Ramos (cell line): ENCODE results near the gene CCM2.

Source experiments
- in situ Hi-C: fragments of 300-500 bp; cut with MboI; formaldehyde crosslinking; loops from one replicate; pipeline ENCODE4 v1.14.3; 2022; ENCODE audit warnings: low sequenced_read_pairs; ENCODE audit not compliant: unreplicated experiment

CCM2 gene

DNA sequence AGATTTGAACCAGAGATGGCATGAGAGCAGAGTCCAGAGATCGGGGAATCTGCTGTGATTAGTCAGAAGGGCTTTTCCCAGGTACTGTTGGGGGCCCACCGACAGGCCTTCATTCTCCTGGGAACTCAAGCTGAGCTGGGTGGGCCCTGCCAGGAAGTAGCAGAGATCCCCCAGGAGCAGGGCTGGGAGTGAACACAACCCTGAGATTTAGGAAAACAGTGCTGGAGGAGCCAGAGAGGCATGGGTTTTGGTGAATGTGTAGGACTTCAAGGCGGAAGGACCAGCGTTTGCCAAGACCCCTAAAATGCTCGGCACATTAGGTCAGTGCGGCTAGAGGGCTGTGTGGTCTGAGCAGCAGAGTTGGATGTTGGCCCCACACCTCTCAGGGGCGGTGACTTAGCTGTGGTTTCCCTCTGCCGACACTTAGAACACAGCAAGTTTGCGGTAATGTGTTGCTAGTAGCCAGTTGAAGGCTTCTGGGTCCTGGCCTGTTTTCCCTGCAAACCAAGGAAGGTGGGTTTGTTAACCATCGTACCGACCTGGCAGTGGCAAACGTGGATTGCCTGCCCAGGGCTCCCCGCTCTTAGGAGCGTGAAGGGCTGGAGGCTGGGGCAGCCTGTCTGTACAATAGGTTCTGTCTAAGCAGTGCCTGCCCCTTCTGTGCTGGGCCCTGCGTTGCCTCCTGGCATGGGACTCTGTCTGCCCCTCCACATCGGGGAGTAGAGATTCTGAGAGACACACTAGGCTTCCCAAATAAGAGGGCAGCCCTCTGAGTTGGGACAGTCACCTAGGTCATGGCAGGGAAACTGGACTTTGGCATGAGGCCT lies 74.7 kb downstream of the CCM2 start:
- in situ Hi-C loops: no loop called here

DNA sequence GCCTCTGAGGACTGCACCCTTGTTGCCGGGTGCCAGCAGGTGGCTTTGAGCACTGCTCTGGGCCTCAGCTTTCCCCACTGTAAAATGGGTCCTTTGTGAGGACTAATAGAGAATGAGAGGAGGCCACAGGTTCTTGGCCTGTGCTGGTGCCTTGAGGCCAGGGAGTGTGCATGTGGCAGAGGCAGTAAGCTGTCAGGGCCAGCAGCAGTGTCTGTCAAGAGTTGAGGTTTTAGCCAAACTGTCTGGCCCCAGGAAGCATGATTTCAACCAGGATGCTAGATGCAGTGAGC lies 75.3 kb downstream of the CCM2 start:
- in situ Hi-C loops: no loop called here

DNA sequence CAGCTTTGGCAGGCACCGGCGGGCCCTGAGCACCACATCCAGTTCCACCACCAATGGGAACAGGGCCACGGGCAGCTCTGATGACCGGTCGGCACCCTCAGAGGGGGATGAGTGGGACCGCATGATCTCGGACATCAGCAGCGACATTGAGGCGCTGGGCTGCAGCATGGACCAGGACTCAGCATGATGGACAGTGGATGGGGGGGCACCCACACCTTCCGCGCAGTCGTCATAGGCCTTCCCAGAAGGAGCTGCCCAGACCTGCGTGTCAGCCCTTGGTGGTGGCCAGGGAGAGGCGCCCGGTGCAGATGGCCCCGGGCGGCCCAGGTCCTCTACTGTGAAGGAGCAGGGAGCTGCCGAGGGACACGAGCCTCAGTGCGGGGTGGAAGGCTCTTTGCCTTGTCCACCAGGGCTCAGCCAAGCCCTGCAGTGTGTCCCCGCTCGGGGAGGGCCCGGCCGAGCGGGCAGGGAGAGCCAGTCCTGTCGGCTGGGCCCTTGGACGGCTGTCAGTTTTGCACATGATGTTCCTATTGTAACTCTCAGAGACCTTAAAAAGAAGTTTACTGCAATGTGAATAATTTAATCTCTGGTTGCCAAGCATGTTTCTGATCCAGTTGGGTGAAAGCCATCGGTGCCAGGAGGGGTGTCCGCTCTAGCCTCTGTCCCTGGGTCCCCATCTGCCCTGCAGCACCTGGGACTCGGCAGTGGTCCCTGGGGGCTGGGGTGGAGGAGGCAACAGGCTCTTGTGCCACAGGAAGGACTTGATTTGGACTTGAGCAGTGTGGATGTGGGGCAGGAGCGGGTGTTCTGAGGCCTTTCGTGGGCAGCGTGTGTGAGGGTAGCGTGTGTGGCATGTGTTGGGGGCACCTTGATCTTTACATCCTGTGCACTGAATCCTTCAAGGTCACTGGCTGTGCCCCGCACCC lies 76.1 kb downstream of the CCM2 start:
- in situ Hi-C loops: no loop called here

GRCh38 chr7:45076946-45077345 lies 76.9 kb downstream of the CCM2 start:
- in situ Hi-C loops: no loop called here

DNA sequence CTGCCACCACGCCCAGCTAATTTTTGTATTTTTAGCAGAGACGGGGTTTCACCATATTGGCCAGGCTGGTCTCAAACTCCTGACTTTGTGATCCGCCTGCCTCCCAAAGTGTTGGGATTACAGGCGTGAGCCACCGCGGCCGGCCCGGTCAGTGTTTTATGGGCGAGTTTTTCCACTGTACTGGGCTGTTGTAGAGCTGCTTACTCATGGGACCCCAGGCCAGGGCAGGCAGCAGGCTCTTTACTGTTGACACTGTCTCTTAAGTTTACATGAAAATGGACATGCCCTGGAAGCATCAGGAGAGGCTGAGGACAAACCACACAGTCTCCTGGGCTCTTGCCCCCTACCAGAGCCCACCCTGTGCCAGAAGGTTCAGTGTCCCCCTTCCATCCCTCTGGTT lies 77.6 kb downstream of the CCM2 start:
- in situ Hi-C loops: no loop called here

GRCh38 chr7:45078125-45078681 lies 78.2 kb downstream of the CCM2 start:
- in situ Hi-C loops: no loop called here

DNA sequence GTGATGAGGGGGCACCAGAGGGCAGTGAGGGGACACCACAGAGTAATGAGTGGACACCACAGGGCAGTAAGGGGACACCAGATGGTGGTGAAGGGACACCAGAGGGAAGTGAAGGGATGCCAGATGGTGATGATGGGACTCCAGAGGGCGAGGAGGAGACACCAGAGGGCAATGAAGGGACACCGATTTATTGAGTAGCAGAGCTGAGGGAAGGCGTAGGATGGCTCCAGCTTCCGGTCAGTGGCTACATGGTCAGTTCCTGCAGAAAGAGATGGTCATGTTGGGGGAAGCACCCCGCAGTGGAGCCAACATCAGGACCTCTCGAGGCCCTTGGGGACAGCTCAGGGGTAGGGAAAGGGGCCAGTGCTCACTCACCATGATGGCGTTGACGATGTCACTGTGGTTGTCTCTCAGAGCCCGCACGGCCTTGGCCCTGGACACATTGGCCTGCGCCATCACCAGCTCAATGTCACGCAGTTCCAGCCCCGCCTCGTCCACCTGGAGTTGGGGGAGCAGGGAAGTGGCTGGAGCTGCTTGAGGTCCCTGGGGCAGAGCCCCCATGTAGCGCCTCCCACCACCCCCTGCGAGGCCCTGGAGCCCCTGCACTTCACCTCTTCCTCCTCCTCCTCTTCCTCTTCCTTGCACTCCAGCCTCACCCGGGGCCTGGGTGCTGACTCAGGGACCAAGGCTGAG lies 80.4 kb downstream of the CCM2 start:
- in situ Hi-C loops: no loop called here

DNA sequence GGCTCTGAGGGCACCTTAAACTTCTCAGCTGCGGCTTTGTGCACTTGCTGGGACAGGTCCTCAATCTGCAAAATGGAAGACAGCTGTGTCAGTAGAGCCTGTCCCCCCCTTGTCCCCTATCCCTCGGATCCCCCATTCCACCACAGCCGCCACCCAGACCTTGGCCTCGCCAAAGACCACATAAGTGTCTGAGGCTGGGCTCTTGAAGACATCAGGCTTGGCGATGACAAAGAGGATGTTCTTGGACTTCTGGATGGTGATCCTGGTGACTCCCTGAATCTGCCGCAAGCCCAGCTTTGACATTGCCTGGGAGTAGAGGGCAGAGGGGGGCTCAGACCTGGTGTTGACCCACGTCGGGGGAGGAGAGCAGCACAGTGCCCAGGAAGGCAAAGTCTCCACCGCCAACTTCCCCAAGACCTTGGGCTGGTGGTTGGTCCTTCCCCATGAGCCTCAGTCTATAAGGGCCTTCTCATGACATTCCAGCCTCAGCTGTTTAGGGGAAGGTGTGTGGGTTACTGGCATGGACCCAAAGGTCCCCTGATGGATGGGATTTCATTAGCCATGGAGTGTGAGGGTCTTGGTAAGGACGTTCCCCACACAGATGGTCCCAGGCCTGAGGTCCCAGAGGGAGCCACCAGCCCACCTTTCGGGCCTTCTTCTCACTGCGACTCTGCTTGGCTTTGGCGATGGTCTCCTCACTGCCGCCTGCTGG lies 81.1 kb downstream of the CCM2 start:
- in situ Hi-C loops: no loop called here

DNA sequence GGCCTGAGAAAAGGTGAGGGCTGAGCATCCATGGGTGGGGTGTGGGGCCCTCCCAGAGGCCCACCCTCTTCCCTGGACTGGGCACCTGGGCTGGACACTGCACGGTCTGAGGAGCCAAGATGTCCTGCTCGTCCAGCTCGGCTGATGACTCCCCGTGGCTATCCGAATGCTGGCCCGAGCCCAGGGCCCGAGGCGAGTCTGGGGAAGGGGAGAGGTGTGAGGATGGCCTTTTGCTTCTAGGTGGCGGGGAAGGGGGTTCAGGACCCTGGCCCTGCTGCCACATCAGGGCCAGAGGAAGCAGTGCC lies 81.6 kb downstream of the CCM2 start:
- in situ Hi-C loops: no loop called here

GRCh38 chr7:45082031-45082830 lies 82.2 kb downstream of the CCM2 start:
- in situ Hi-C loops: no loop called here

DNA sequence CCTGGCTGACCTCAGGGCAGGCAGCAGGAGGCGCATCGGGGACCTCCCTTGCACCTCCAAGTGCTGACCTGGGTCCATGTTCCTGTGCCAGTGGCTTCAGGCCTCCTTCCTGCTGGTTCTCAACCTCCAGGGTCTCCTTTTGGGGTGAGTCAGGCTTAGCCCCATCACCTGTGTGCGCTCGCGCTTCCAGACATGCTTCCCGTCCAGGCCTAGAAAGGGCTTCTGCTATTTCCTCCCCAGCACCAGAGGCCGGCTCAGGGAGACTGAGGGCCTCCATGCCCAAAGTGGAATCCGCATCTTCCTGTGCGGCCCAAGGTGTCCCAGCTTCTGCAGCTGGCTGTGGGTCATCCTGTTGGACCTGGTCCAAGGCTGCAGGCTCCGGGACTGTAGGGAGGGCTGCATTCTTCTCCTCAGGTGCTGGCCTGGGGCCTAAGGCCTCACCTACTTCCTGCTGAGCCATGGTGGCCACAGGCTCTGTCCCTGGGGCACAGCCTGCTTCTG lies 82.9 kb downstream of the CCM2 start:
- in situ Hi-C loops: no loop called here

DNA sequence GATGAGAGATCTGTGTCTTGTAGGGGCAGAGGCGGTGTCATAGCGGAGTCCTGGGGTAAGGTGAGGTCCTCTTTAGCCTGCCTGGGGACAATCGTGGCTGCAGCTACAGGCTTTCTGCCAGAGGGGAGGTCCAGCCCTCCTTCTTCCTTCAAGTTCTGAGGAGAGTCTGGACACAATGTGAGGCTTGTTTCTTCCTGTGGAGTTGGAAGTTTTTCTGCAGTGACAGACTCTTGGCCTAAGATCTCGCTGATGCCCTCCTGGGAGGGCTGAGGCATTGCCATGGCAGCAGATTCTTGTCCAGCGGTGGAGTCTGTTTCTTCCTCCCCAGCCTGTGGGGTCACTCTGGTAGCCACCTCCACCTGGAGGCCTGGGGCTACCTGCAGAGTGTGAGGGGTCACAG lies 84.3 kb downstream of the CCM2 start:
- in situ Hi-C loops: no loop called here

- in situ Hi-C loops: no loop called here
These were observed 85.1 kb downstream of the CCM2 start for GRCh38 chr7:45084901-45085618.

GRCh38 chr7:45085619-45086200 lies 85.7 kb downstream of the CCM2 start:
- in situ Hi-C loops: no loop called here

DNA sequence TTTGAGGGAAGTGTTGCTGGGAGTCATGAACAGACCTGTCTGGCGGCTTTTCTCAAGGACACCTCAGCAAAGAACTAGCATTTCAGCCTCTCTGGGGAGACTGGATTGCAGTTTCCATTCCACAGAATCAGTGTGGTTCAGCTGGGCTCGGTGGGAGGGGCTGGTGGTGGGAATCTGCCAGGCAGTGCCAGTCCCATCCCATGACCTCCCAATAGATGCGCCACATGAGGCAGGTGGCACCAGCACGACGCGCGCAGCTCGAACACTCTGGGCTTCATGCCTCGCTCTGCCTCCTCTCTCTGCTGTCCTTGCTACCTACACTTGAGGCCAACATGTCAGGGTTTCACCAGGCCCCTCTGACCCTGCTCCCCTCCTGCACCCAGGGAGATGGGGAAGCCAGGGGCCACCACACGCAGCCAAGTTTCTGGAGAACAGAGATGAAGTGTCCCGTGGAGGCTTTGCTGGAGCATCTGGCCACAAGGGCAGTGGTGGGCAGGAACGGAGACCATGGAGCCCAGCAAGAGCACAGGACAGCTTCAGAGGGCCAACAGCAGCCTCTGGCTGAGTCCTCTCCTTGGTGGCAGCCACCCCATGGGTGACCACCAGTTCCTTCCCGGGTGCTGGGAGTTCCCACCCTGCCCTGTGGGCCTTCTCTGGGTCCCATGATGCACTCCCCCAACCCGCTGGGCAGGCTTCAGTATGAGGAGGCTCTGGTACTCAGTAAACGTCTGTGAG lies 86.5 kb downstream of the CCM2 start:
- in situ Hi-C loops: no loop called here

DNA sequence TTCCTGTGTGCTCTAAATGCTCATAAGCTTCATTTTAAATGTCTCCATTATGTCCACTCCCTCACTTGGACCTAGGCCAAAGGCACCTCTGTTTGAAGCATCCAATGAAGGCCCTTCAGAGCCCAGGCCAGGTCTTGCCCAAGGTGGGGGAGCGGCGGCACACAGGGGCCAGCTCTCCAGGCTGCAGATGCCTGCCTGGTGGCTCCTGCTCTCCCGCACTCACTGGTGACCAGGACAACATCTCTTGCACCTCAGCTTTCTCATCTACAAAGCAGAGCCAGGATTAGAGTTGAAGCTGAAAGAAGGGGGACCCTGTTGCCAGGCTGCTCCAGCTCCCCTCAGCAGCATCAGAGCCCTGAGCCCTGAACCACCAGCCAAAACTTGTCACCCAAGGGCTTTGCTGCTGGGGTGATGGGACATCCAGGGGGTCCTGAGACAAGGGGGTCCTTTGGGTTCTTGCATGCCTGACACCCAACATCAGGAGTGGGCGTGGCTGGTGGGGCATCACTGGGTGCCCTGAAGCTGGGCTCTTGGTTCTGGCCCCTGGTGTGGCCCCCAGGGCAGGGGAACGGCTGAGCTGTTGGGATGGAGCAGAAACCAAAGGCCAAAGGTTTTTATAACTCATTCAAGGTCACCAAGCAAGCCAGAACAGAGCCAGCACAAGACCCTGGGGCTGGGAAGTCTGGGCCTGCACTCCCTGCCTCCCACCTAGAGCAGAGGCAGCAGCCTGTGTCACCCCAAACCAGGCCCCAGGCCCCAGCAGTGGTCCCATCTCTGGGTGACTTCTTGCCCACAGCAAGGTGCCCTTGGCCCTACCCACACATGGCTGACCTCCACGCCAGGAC lies 87.5 kb downstream of the CCM2 start:
- in situ Hi-C loops: no loop called here
